GM12891 (cell line): Measurements from ENCODE around the gene SLC30A2.

Experiments used
- PAX5 ChIP-seq: IDR thresholded peaks from 2 replicates; pipeline ENCODE4 v1.6.1; 2011; ENCODE audit warnings: low read length, moderate library complexity, mild to moderate bottlenecking; ENCODE audit not compliant: insufficient read depth, severe bottlenecking
- POLR2A ChIP-seq: IDR thresholded peaks from 2 replicates; pipeline ENCODE4 v1.6.1; 2011; ENCODE audit warnings: low read depth, low read length, control low read depth
- POLR2AphosphoS5 ChIP-seq: IDR thresholded peaks from 2 replicates; pipeline ENCODE4 v1.6.1; 2011; ENCODE audit warnings: low read depth, low read length, control low read depth
- POU2F2 ChIP-seq: IDR thresholded peaks from 2 replicates; pipeline ENCODE4 v1.6.1; 2011; ENCODE audit warnings: low read depth, mild to moderate bottlenecking, control low read depth, low read length, moderate library complexity
- SPI1 ChIP-seq: IDR thresholded peaks from 2 replicates; pipeline ENCODE4 v1.6.1; 2011; ENCODE audit warnings: low read depth, low read length, control low read depth
- TAF1 ChIP-seq: IDR thresholded peaks from 2 replicates; pipeline ENCODE4 v1.6.1; 2011; ENCODE audit warnings: low read depth, low read length, control low read depth

GRCh38 chr1:26006710-26007109 lies 39.2 kb downstream of the SLC30A2 start:
- TF ChIP-seq POLR2A, result no peak
- TF ChIP-seq POLR2AphosphoS5, result no peak
- no peak for TF ChIP-seq PAX5
- TF ChIP-seq TAF1, result no peak
- no peak for TF ChIP-seq SPI1
- TF ChIP-seq POU2F2, result no peak
